GM18951 (cell line): Measurements from ENCODE around the gene CASTOR2.

Experiments used
- POLR2A ChIP-seq: IDR thresholded peaks from 4 replicates; pipeline ENCODE4 v1.6.1; 2011; ENCODE audit warnings: mild to moderate bottlenecking; ENCODE audit not compliant: insufficient read length, insufficient read depth; ENCODE audit errors: extremely low read depth
- in situ Hi-C: fragments of 300-500 bp; cut with MboI; formaldehyde crosslinking; loops from one replicate; pipeline ENCODE4 v1.12.0; 2022; ENCODE audit warnings: low sequenced_read_pairs, mixed read lengths, inconsistent platforms; ENCODE audit not compliant: unreplicated experiment

The CASTOR2 gene

DNA sequence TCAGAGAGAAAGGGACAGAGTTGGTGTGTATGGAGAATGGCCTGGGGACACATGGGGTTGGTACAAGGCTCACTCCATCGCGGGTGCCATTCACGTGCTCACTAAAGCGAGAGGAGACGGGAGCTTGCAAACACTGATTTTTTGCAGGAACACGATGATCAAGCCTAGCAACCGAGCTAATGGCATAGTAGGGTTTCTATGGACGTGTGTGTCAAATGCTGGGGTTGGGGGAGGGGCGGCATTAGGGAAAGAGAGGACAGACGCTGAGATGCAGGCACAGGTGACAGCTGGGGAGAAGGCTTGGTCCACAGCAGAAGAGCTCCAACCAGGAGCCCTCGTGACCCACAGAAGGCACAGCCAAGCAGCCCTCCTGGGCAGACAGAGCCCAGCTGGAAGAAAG lies 75.2 kb downstream of the CASTOR2 start:
- no peak for TF ChIP-seq POLR2A
- in situ Hi-C loops: no loop called here

DNA sequence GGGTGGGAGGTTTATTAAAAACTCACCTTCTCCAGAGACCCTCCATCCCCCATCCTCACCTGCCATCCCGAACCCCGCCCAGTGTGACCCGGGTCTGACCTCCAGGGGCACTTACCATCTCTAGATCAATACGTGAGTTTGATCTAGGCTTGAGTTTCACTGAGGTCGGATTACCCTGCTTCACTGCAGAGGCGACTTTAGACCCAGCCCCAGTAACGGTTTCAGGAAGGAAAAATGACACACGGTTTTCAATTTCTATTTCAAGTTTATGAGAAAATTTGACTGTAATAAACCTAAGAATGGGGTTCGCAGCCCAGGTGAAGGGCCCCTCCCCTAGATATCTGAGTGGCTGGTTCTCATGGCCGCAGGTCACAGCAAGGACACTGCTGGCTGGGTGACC lies 76.0 kb downstream of the CASTOR2 start:
- TF ChIP-seq POLR2A: no peak
- in situ Hi-C loops: no loop called here

DNA sequence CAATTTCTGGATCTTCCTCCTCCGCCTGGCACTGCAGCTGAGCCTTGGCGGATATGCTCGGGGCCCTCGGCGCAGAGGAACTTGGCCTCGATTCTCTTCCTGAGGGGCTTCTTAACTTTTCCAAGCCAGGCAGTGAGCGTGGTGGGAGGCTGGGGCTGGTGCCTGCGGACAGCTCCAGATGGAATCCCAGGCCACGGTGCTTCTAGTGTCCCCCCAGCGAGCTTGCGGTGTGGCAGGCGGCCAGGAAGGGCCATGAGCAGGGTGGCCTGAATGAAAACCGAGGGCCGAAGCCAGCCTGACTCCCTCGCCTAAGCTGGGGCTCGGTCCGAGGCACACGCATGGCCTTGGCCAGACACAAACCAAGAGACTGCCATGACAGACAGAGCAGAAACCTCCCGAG lies 77.8 kb downstream of the CASTOR2 start:
- in situ Hi-C loops: no loop called here
- TF ChIP-seq POLR2A: no peak

DNA sequence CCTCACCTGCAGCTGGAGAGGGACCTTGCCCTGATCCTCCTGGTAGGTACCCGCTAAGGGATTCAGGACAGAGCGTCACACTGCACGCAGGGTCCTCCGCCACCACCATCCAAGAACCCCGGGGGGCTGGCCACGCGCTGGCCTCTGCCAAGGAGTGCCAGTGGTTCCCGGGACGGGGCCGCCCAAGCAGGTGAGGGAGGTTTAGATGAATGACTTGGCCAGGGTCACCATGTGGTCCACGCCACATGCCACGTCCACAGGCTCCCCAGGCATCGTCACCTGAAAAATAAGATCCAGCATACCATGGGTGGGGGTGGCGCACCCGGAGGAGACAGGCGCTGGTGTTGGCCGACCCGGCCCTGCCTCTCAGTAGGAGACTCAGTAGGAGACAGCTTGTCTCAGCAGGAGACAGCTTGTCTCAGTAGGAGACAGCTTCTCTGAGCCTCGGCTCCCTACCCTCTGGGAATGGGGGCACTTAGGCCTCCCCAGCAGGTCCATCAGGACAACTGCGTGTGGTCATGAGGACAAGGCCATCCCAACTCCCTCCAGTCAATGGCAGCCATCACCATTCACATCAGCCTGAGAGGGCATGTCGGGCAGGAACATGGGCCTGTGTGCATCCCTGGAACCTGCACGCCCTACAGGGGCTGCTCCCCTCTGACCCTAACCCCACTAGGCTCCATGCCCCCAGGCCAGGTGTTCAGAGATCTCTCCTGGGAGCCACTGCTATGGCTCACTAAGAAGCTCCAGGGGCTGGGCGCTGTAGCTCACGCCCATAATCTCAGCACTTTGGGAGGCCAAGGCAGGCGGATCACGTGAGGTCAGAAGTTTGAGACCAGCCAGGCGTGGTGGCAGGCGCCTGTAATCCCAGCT lies 78.6 kb downstream of the CASTOR2 start:
- TF ChIP-seq POLR2A: no peak
- in situ Hi-C loops: no loop called here

DNA sequence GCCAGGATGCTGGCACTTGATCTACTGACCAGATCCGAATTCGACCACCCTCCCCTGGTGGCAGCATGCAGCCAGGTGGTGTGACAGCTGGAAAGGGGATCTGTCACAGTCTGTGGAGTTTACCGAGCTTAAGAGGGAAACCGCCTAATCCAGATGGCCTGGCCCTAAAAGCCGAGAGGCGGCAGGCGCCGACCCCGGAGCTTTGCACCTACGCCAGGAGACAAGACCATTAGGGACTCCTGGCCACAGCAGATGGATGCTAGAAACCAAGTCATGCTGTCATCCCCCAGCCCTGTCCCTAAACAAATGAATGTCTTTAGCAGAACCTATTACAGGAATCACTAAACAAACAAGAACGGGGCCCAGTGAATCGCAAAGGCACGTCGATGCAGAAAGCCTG lies 81.4 kb downstream of the CASTOR2 start:
- in situ Hi-C loops: no loop called here
- no peak for TF ChIP-seq POLR2A

DNA sequence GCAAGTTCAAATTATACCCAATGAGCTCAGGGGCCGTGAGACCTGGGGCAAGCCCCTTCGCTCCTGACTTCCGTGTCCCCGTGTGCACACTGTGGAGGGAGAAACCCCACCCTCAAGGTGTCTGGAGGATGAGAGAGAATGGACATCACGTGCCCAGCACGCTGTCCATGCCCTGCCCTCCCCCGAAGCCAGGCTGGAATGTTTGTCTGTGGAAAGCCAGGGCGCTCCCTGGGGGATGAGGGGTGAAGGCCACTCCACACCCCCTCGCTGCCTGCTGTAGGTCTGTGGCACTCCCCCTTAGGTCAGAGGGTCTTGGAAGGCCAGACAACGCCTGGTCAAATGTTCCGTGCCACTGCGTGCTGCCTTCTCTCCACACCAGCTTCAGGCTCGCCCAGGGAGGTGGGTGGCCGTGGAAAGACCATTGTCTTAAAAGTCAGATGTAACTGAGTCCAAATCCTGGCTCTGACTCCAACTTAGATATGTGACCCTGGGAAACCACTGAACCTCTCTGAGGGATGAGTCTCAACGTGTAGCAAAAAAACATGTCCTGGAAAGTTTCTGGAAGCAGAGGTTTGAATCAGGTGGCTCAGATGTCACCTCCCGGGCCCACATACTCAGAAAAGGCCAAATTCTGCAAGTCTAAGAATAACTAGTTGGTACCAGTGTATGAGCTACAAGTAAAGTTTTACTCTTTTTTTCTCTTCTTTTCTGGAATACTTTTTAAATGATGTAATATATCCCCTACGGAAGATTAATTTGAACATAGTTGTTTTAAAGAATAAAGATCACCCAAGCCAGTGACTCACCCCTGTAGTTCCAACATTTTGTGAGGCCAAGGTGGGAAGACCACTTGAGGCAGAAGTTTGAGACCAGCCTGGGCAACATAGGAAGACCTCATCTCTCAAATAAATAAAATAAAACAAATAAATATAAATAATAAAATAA lies 84.2 kb downstream of the CASTOR2 start:
- in situ Hi-C loops: no loop called here
- no peak for TF ChIP-seq POLR2A

DNA sequence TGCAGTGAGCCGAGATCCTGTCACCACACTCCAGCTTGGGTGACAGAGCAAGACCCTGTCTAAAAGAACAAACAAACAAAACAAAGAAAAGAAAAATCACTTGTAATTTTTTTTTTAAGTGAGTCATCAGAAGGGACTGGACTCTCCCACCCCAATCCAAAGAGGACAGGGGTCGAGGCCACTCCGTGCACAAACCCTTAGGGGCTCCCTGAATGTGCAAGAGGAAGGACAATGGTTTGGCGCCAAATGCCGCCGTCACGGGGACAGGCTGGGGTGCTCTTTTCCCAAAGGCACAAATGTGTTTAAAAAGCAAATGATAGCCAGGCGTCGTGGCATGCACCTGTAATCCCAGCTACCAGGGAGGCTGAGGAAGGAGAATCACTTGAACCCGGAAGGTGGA lies 85.3 kb downstream of the CASTOR2 start:
- in situ Hi-C loops: loop anchor here (25.0 kb wide), 1 partner anchor 613 kb away; no protein-coding TSS in a partner anchor
- TF ChIP-seq POLR2A: no peak

DNA sequence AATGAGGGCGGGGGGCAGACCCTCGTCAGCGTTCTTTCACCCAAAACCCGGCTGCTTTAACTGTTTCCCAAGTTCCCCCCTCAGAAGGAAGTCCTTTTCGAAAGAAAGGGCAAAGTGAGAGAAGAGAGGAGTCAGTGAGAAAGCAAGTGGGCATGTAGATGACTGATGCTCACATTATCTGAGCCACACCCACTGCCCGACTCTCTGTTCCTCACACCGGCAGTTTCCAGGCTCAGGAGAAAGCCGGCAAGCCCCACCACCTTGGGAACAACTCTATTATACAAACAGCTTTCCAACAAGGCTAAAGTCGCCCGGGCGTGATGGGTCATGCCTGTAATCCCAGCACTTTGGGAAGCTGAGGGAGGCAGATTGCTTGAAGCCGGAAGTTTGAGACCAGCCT lies 86.0 kb downstream of the CASTOR2 start:
- no peak for TF ChIP-seq POLR2A
- in situ Hi-C loops: loop anchor here (25.0 kb wide), 1 partner anchor 613 kb away; no protein-coding TSS in a partner anchor

- in situ Hi-C loops: loop anchor here (25.0 kb wide), 1 partner anchor 617 kb away; no protein-coding TSS in a partner anchor
- TF ChIP-seq POLR2A: no peak
These were observed 90.2 kb downstream of the CASTOR2 start for GRCh38 chr7:75054744-75055143.

- TF ChIP-seq POLR2A: no peak
- in situ Hi-C loops: loop anchor here (25.0 kb wide), 1 partner anchor 618 kb away; no protein-coding TSS in a partner anchor
These were observed 90.7 kb downstream of the CASTOR2 start for GRCh38 chr7:75055155-75055554.

GRCh38 chr7:75055830-75056772 lies 91.6 kb downstream of the CASTOR2 start:
- in situ Hi-C loops: loop anchor here (25.0 kb wide), 1 partner anchor 619 kb away; no protein-coding TSS in a partner anchor
- TF ChIP-seq POLR2A: no peak

DNA sequence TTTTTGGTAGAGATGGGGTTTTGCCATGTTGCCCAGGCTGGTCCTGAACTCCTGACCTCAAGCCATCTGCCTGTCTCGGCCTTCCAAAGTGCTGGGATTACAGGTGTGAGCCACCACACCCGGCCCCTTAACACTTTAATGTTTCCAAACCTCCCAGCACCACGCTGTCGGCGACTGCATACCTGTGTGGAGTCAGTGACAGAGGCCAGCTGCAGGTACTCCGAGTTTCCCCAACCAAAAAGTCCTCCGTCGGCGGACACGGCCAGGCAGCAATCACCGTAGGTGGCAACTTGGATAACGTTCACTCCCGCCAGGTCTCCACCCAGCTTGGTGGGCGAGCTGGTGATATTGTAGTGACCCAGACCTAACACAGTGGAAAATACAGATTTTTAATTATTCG lies 93.9 kb downstream of the CASTOR2 start:
- no peak for TF ChIP-seq POLR2A

DNA sequence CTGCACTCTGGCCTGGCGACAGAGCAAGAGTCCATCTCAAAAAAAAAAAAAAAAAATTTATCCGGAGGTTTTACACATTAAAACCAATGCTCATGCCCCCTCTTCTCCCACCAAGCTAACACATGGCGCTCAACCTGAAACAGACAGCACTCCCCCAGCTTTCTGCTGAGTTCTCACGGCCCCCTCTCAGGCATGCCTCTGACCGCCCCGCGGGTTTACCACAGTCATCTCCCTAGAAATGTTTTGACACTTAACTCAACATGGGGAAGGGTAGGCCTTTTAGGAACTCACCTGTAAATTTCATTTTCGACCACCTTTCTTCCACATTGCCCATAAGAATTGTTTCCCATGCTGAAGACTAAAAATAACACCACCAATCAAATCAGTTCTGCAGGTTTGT lies 99.8 kb downstream of the CASTOR2 start:
- in situ Hi-C loops: loop anchor here (25.0 kb wide), 1 partner anchor 627 kb away; no protein-coding TSS in a partner anchor
- no peak for TF ChIP-seq POLR2A

More for the DNA sequence above, 93.9 kb downstream of the CASTOR2 start:
- in situ Hi-C loops: loop anchor here (25.0 kb wide), 1 partner anchor 621 kb away; no protein-coding TSS in a partner anchor
